ENCODE data around the gene ERC2. TPM values are rescaled to one million over a fixed set of nuclear protein-coding genes. Genes with fewer than 3 reads are reported as not detected.

The ERC2 gene
- total RNA-seq, 2 donors from 2014 or later: 1.2 TPM; not detected in 1

DNA sequence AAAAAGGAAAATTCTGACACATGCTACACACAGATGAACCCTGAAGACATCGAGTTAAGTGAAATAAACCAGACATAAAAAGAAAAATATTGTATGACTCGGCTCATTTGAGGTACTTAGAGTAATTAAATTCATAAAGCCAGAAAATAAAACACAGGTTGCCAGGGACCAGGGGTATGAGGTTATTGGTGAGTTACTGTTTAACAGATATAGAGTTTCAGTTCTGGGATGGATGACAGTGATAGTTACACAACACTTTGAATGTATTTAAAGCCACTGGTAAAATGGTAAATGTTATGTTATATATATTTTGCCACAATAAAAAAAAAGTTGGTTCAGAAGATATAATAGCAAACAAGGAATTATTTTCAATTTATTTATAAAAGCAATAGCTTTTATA lies 545.1 kb downstream of the ERC2 start:
- Histone ChIP-seq H3K9me3 (no peaks in the 10 kb centered on the region), H3K27me3 (replicated peaks; ENCODE audit: insufficient read depth) (peaks cover 3% of the 10 kb centered on the region), H3K27ac (no peak overlapping the region), H3K4me1 (ENCODE audit: control insufficient read depth in 1 of 2, low read depth in 2 of 2) (no peaks in the 10 kb centered on the region), H3K4me3 (no peak overlapping the region), H3K36me3 (no peaks in the 10 kb centered on the region)
- TF ChIP-seq CTCF (IDR thresholded peaks at IDR 0.05): no peak
- no peak for ATAC-seq (ENCODE audit: insufficient number of reproducible peaks, low FRiP score, low read depth)
- DNase-seq (ENCODE audit: low spot score): no peak

GRCh38 chr3:55912880-55913279 lies 555.4 kb downstream of the ERC2 start:
- TF ChIP-seq CTCF (IDR thresholded peaks at IDR 0.05): no peak
- no peak for ATAC-seq (ENCODE audit: insufficient number of reproducible peaks, low FRiP score, low read depth)
- Histone ChIP-seq H3K9me3 (no peaks in the 10 kb centered on the region), H3K4me3 (no peak overlapping the region), H3K27ac (no peak overlapping the region), H3K36me3 (no peaks in the 10 kb centered on the region), H3K4me1 (ENCODE audit: control insufficient read depth in 1 of 2, low read depth in 2 of 2) (no peaks in the 10 kb centered on the region), H3K27me3 (replicated peaks; ENCODE audit: insufficient read depth) (no peaks in the 10 kb centered on the region)
- no peak for DNase-seq (ENCODE audit: low spot score)

DNA sequence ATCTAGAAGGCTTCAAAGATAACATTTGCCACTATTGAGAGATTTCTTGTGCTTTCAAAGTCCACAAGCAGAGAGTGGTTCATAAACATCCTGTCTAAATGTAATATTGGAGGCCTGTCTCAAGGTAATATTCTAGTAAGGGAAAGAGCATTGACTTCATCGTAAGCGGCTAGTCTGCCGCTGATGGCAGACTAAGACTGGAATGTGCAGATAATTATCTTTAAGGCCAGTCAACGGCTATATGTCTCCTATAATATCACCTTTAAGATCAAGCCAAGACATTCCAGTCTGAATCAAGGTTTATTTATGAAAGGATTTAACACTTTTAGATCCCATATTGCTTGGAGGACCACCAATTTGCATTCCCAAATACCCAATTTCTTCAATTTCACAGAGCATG lies 557.0 kb downstream of the ERC2 start:
- ATAC-seq (ENCODE audit: insufficient number of reproducible peaks, low FRiP score, low read depth) (no peak), DNase-seq (ENCODE audit: low spot score) (no peak)
- no peaks in the 10 kb centered on the region for H3K9me3 ChIP-seq
- no peak for TF ChIP-seq CTCF (IDR thresholded peaks at IDR 0.05)
- H3K4me1 ChIP-seq (ENCODE audit: control insufficient read depth in 1 of 2, low read depth in 2 of 2): no peaks in the 10 kb centered on the region
- H3K4me3 ChIP-seq: no peak overlapping the region
- H3K36me3 ChIP-seq: no peaks in the 10 kb centered on the region
- no peak overlapping the region for H3K27ac ChIP-seq
- H3K27me3 ChIP-seq (replicated peaks; ENCODE audit: insufficient read depth): no peaks in the 10 kb centered on the region

DNA sequence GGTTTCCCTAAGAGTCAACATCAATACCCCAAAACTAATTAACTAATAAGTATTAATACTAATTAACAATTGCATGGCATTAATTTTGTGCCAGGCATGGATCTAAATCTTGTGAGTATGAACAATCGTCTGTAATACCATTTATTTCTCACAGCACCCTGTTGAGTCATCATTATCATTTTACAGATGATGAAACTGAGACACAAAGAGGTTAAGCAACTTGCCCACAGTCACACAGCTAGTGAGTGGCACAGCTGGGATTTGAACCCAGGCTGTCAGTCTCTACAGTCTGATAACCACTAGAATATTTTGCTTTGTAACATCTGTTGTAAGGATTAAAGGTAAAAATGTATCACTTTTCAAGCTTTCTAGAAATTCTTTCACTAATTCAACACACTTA lies 557.7 kb downstream of the ERC2 start:
- no peak for ATAC-seq (ENCODE audit: insufficient number of reproducible peaks, low FRiP score, low read depth)
- Histone ChIP-seq H3K27ac (no peak overlapping the region), H3K36me3 (no peaks in the 10 kb centered on the region), H3K4me3 (no peak overlapping the region), H3K4me1 (ENCODE audit: control insufficient read depth in 1 of 2, low read depth in 2 of 2) (no peaks in the 10 kb centered on the region), H3K9me3 (no peaks in the 10 kb centered on the region), H3K27me3 (replicated peaks; ENCODE audit: insufficient read depth) (no peaks in the 10 kb centered on the region)
- no peak for DNase-seq (ENCODE audit: low spot score)
- no peak for TF ChIP-seq CTCF (IDR thresholded peaks at IDR 0.05)

- no peak for TF ChIP-seq CTCF (IDR thresholded peaks at IDR 0.05)
- no peak for ATAC-seq (ENCODE audit: insufficient number of reproducible peaks, low FRiP score, low read depth)
- H3K36me3 ChIP-seq: no peaks in the 10 kb centered on the region
- H3K9me3 ChIP-seq: no peaks in the 10 kb centered on the region
- H3K4me3 ChIP-seq: no peak overlapping the region
- H3K27ac ChIP-seq: no peak overlapping the region
- H3K27me3 ChIP-seq (replicated peaks; ENCODE audit: insufficient read depth): no peaks in the 10 kb centered on the region
- H3K4me1 ChIP-seq (ENCODE audit: control insufficient read depth in 1 of 2, low read depth in 2 of 2): no peaks in the 10 kb centered on the region
- DNase-seq (ENCODE audit: low spot score): no peak
Measured at GRCh38 chr3:55909373-55909772, 558.9 kb downstream of the ERC2 start.
